Cerebellar nuclear complex (tissue), 1 donor: ENCODE results near the gene DHX30.
"Not testable (repeated sequence)": the region's sequence is repeated elsewhere in the genome, so short reads cannot be mapped to it uniquely, and the experiment has no call there.

ENCODE experiments used
- DNase-seq, 2 experiments: peaks; one replicate each; lab custom pipeline; 2025; lab: John Stamatoyannopoulos, UW

The DHX30 gene

GRCh38 chr3:47802734-47803479 is at the start of gene DHX30:
DHX30 (plus strand) TSS chr3:47803138; CDS start chr3:47810684, 7,546 bp downstream.
- DNase-seq, result peak in 1 of 2 experiments; percentile 41

GRCh38 chr3:47758261-47759025 is 44.5 kb upstream of the DHX30 start:
- DNase-seq, result no peak

GRCh38 chr3:47760207-47760606 is 42.7 kb upstream of the DHX30 start:
- DNase-seq, result not testable (repeated sequence)

GRCh38 chr3:47761046-47761445 is 41.9 kb upstream of the DHX30 start:
- no peak for DNase-seq

GRCh38 chr3:47762233-47762632 is 40.7 kb upstream of the DHX30 start:
- DNase-seq, result no peak

- no peak for DNase-seq
These were observed 36.8 kb upstream of the DHX30 start for GRCh38 chr3:47766186-47766585.

GRCh38 chr3:47772047-47772446 is 30.9 kb upstream of the DHX30 start:
- no peak for DNase-seq

- DNase-seq, result no peak
These were observed 30.1 kb upstream of the DHX30 start for GRCh38 chr3:47772788-47773187.

GRCh38 chr3:47778746-47779145 is 24.2 kb upstream of the DHX30 start:
- DNase-seq, result no peak

- DNase-seq, result no peak
These were observed 21.9 kb upstream of the DHX30 start for GRCh38 chr3:47780741-47781684.

GRCh38 chr3:47781685-47782445 is 21.1 kb upstream of the DHX30 start, which contains the start of gene SMARCC1:
SMARCC1 (minus strand) TSS chr3:47781893; CDS start chr3:47781797, 96 bp downstream.
- DNase-seq, result peak; percentile 40 to 84

GRCh38 chr3:47782446-47783308 is 20.3 kb upstream of the DHX30 start:
- DNase-seq, result no peak

- no peak for DNase-seq
These were observed 19.3 kb upstream of the DHX30 start for GRCh38 chr3:47783673-47784072.

- DNase-seq, result no peak
These were observed 11.6 kb upstream of the DHX30 start for GRCh38 chr3:47791193-47791855.

- no peak for DNase-seq
These were observed 10.2 kb upstream of the DHX30 start for GRCh38 chr3:47792699-47793098.

GRCh38 chr3:47794544-47794943 is 8.4 kb upstream of the DHX30 start:
- DNase-seq, result no peak

GRCh38 chr3:47799733-47800132 is 3.2 kb upstream of the DHX30 start:
- no peak for DNase-seq

- no peak for DNase-seq
These were observed 615 bp downstream of the DHX30 start for GRCh38 chr3:47803480-47804025.

- no peak for DNase-seq
These were observed 1.6 kb downstream of the DHX30 start for GRCh38 chr3:47804577-47804976.
